RWPE1 (cell line): ENCODE data around the gene IL1R2.
A peak's percentile ranks its signal among the peaks of the same experiment; 100 is the strongest.

ENCODE experiments used
- CTCF ChIA-PET: fragments of 350-600 bp; sonication (Branson Sonifier 250); formaldehyde crosslinking; extraction: SDS; loops from one replicate; lab custom pipeline; 2021; lab: Yijun Ruan, JAX
- POLR2A ChIA-PET: fragments of 400-600 bp; formaldehyde crosslinking; extraction: SDS; loops from one replicate; lab custom pipeline; 2020; ENCODE audit warnings: antibody characterized with exemption; ENCODE audit not compliant: low non-redundant PET; lab: Yijun Ruan, JAX
- DNase-seq: peaks from one replicate; pipeline ENCODE4 v3.0.0; 2012; ENCODE audit warnings: low spot score
- H3K27ac ChIP-seq: fragments of 450-650 bp; 2 replicates; pipeline ENCODE4 v1.5.1; 2017
- CTCF ChIP-seq: fragments of 450-650 bp; conservative IDR thresholded peaks from 2 replicates; pipeline ENCODE4 v1.5.1; 2017; ENCODE audit warnings: low read depth, mild to moderate bottlenecking

Gene IL1R2

GRCh38 chr2:101989740-101990460, 1.9 kb upstream of the IL1R2 start:
- H3K27ac ChIP-seq, result no peak overlapping the region
- POLR2A ChIA-PET, result no interaction called here
- no peak for DNase-seq
- TF ChIP-seq CTCF, result no peak
- CTCF ChIA-PET, result no interaction called here

GRCh38 chr2:101993772-101994171, 2.0 kb downstream of the IL1R2 start:
- DNase-seq, result no peak
- POLR2A ChIA-PET, result interaction anchor here (0.6 kb wide), 1 partner anchor 32 kb away, joined by 3 read pairs; no protein-coding TSS in a partner anchor
- H3K27ac ChIP-seq, result no peak overlapping the region
- TF ChIP-seq CTCF, result no peak
- CTCF ChIA-PET, result interaction anchor here (1.1 kb wide), 1 partner anchor 173 kb away, joined by 4 read pairs; no protein-coding TSS in a partner anchor

GRCh38 chr2:101995019-101995418, 3.3 kb downstream of the IL1R2 start:
- no peak overlapping the region for H3K27ac ChIP-seq
- no peak for DNase-seq
- ChIA-PET CTCF (interaction anchor here (0.6 kb wide), 1 partner anchor 1174 kb away, joined by 3 read pairs; no protein-coding TSS in a partner anchor), POLR2A (no interaction called here)
- no peak for TF ChIP-seq CTCF

GRCh38 chr2:101995804-101996203, 4.0 kb downstream of the IL1R2 start:
- no peak overlapping the region for H3K27ac ChIP-seq
- ChIA-PET CTCF (interaction anchor here (0.6 kb wide), 1 partner anchor 1174 kb away, joined by 3 read pairs; no protein-coding TSS in a partner anchor), POLR2A (no interaction called here)
- no peak for DNase-seq
- TF ChIP-seq CTCF, result no peak

GRCh38 chr2:101998556-101998895, 6.8 kb downstream of the IL1R2 start:
- no peak for TF ChIP-seq CTCF
- CTCF ChIA-PET, result interaction anchor here (0.8 to 1.4 kb wide), 2 partner anchors 22 to 37 kb away, joined by 3 to 5 read pairs; no protein-coding TSS in a partner anchor
- POLR2A ChIA-PET, result no interaction called here

GRCh38 chr2:101998896-101999789, 7.4 kb downstream of the IL1R2 start:
- TF ChIP-seq CTCF, result no peak
- no peak overlapping the region for H3K27ac ChIP-seq
- ChIA-PET CTCF (interaction anchor here (0.5 to 1.4 kb wide), 7 partner anchors 21 to 581 kb away, joined by 3 to 5 read pairs (median 3); no protein-coding TSS in a partner anchor), POLR2A (no interaction called here)
- DNase-seq, result peak; percentile 26

More at GRCh38 chr2:101998556-101998895, 6.8 kb downstream of the IL1R2 start:
- no peak overlapping the region for H3K27ac ChIP-seq
- DNase-seq, result no peak
